Peyer's patch (tissue), 4 donors: ENCODE data around the gene GVQW3. TPM values are rescaled to one million over a fixed set of nuclear protein-coding genes. Genes with fewer than 3 reads are reported as not detected.

Source experiments
- DNase-seq, 3 donors: peaks; one replicate each; pipeline ENCODE4 v3.0.0-alpha.2; 2017 to 2019
- H3K27ac ChIP-seq, 4 donors: fragments of 200-600 bp; sonication (generic); one replicate each; pipeline ENCODE4 v1.5.1; 2016 to 2019
- H3K27me3 ChIP-seq, 2 donors: fragments of 200-600 bp; sonication (generic); one replicate each; pipeline ENCODE4 v1.5.1; 2019
- H3K36me3 ChIP-seq, 3 donors: fragments of 200-600 bp; sonication (generic); one replicate each; pipeline ENCODE4 v1.5.1; 2016 to 2019
- H3K4me1 ChIP-seq, 4 donors: fragments of 200-600 bp; sonication (generic); one replicate each; pipeline ENCODE4 v1.5.1; 2016 to 2019
- H3K4me3 ChIP-seq, 4 donors: fragments of 200-600 bp; sonication (generic); 1 replicate in 3 of 4; 2 replicates in 1 of 4; pipeline ENCODE4 v1.5.1; 2016 to 2019; ENCODE audit warnings: mild to moderate bottlenecking in 1 of 4
- H3K9me3 ChIP-seq, 4 donors: fragments of 200-600 bp; sonication (generic); one replicate each; pipeline ENCODE4 v1.5.1; 2016 to 2019; ENCODE audit warnings: mild to moderate bottlenecking in 1 of 4
- POLR2A ChIP-seq, 2 donors: fragments of 450-650 bp; IDR thresholded peaks; one replicate each; pipeline ENCODE4 v1.5.1; 2017; ENCODE audit warnings: antibody characterized with exemption in 2 of 2, mild to moderate bottlenecking in 2 of 2, moderate library complexity in 2 of 2
- total RNA-seq, 4 donors: library from RNA; depleted of rRNA; stranded (reverse); fragments of >200 nt; gene quantifications; one replicate each; pipeline ENCODE4 v1.1.0, GENCODE V29; 2016
- TF ChIP-seq, protein P1 (sequence below), 6 experiments: fragments of 450-650 bp in 4 of 6; fragments of 200-600 bp in 2 of 6; sonication (generic) in 1 of 6; IDR thresholded peaks; one replicate each; pipeline ENCODE4 v1.5.1; 2017 to 2019; ENCODE audit warnings: antibody characterized with exemption in 6 of 6, mild to moderate bottlenecking in 3 of 6, moderate library complexity in 1 of 6

The GVQW3 gene
- total RNA-seq, 4 donors from 2014 or later = 0.88 to 23.9 (median 3.3) TPM

DNA sequence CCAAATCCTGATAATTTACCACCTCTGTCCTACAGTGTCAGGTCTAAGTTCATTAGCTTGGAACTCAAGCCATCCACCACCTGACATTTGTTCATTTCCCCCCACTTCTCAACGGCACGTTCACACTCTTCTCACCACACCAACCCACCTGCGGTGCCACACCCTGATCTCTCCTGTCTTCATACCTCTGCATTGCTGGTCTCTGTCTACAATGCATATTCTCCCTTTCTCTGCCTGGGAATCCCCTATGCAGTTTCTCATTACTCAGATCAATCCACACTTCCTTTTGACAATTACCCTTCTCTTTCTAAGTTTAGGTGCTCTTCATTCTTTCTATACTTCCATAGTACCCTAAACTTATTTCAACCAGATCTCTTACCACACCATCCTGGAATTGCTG, 43.3 kb downstream of the GVQW3 start:
- H3K27me3 ChIP-seq = no peaks in the 10 kb centered on the region
- DNase-seq = no peak
- H3K27ac ChIP-seq = no peak overlapping the region
- no peaks in the 10 kb centered on the region for H3K4me1 ChIP-seq
- TF ChIP-seq, protein P1, sequence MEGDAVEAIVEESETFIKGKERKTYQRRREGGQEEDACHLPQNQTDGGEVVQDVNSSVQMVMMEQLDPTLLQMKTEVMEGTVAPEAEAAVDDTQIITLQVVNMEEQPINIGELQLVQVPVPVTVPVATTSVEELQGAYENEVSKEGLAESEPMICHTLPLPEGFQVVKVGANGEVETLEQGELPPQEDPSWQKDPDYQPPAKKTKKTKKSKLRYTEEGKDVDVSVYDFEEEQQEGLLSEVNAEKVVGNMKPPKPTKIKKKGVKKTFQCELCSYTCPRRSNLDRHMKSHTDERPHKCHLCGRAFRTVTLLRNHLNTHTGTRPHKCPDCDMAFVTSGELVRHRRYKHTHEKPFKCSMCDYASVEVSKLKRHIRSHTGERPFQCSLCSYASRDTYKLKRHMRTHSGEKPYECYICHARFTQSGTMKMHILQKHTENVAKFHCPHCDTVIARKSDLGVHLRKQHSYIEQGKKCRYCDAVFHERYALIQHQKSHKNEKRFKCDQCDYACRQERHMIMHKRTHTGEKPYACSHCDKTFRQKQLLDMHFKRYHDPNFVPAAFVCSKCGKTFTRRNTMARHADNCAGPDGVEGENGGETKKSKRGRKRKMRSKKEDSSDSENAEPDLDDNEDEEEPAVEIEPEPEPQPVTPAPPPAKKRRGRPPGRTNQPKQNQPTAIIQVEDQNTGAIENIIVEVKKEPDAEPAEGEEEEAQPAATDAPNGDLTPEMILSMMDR (IDR thresholded peaks at IDR 0.05) = no peak
- no peak for TF ChIP-seq POLR2A (IDR thresholded peaks at IDR 0.05)
- H3K36me3 ChIP-seq = no peaks in the 10 kb centered on the region
- H3K4me3 ChIP-seq = no peak overlapping the region
- no peaks in the 10 kb centered on the region for H3K9me3 ChIP-seq

DNA sequence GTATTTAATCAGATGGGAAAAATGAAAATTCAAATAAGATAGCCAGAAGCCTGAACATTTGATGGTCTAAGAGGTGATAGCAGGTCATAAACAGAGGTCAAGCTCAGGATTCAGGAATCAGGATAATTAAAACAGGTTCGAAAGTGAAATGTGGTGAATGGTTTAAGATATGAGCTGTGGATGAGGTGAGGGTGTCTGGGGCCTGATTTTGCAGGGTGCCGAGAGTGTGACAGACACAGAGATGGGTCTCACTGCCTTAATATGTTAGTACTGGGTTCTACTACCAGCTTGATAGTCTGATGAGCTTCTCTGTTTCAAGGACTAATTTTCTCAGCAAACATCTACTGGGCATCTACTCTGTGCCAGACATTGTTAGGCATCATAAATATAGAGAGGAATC, 43.8 kb downstream of the GVQW3 start:
- no peaks in the 10 kb centered on the region for H3K36me3 ChIP-seq

DNA sequence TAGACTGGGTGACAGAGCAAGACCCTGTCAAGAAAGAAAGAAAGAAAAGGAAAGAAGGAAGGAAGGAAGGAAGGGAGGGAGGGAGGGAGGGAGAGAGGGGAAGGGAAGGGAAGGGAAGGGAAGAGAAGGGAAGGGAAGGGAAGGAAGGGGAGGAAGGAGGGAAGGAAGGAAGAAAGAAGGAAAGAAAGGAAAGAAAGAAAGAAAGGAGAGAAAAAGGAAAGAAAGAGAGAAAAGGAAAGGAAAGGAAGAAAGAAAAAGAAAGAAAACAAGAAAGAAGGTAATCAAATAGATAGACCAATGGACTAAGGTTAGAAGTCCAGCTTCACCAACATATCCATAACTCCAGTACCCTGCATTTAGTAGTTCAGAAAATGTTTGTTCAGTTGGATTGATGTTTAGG, 45.5 kb downstream of the GVQW3 start:
- DNase-seq = no peak
- Histone ChIP-seq H3K4me1 (no peaks in the 10 kb centered on the region), H3K27ac (no peak overlapping the region), H3K36me3 (no peaks in the 10 kb centered on the region), H3K27me3 (no peaks in the 10 kb centered on the region), H3K4me3 (no peak overlapping the region), H3K9me3 (no peaks in the 10 kb centered on the region)
- TF ChIP-seq, protein P1 (IDR thresholded peaks at IDR 0.05) = no peak
- TF ChIP-seq POLR2A (IDR thresholded peaks at IDR 0.05) = no peak

More for the DNA sequence above, 43.8 kb downstream of the GVQW3 start:
- no peak for DNase-seq
- no peak overlapping the region for H3K4me3 ChIP-seq
- H3K9me3 ChIP-seq = no peaks in the 10 kb centered on the region
- H3K4me1 ChIP-seq = no peaks in the 10 kb centered on the region
- no peaks in the 10 kb centered on the region for H3K27me3 ChIP-seq
- no peak for TF ChIP-seq POLR2A (IDR thresholded peaks at IDR 0.05)
- TF ChIP-seq, protein P1 (IDR thresholded peaks at IDR 0.05) = no peak
- H3K27ac ChIP-seq = no peak overlapping the region

DNA sequence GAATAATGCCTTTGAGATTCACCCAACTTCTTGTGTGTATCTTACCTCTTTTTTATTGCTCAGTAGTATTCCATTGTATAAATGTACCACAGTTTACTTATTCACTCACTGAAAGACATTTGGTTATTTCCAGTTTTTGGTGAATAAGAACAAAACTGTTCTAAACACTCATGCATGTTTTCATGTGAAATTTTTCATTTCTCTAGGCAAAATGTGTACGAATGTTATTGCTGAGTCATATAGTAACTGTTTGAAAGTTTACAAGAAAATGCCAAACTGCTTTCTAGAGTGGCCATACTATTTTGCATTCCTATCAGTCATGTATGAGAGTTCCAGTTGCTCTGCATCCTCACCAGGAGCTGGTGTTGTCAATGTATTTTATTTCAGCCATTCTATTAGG, 54.9 kb downstream of the GVQW3 start:
- TF ChIP-seq, protein P1 (IDR thresholded peaks at IDR 0.05) = no peak
- H3K27me3 ChIP-seq = no peaks in the 10 kb centered on the region
- no peaks in the 10 kb centered on the region for H3K4me1 ChIP-seq
- no peak for DNase-seq
- no peaks in the 10 kb centered on the region for H3K9me3 ChIP-seq
- H3K36me3 ChIP-seq = no peaks in the 10 kb centered on the region
- H3K27ac ChIP-seq = no peak overlapping the region
- H3K4me3 ChIP-seq = no peak overlapping the region

DNA sequence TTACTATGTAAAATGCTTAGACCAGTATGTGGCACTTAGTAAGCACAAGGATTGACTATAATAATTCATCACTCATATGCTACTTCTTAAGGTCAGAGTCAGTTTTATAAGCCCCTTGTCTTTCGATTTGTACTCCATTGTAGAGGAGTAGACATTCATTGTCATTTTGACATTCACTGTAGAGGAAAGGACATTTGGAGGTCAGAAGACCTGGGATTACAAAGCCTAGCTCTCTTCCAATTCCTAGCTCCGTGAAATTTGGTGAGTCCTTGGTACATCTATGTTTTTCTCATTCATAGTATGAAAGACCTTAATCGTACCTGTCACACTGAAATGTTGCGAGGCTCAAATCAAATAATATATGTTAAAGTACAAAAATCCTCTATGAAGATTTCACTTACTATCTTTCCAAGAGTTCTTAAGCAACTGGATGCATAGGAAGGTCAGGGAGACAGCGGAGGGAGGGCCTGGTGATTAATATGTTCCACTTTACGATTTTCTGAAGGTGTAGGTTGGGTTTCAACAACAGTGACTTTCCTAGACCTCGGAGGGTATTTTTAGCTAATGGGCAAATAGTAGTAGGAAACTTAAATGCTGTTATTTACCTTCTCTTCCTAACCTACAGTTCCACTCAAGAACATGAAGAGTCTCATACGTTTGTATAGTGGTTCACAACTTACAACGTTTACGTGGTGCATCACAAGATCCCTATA, 62.3 kb downstream of the GVQW3 start:
- Histone ChIP-seq H3K27me3 (no peaks in the 10 kb centered on the region), H3K4me1 (peaks cover 0 to 18% (median 0%) of the 10 kb centered on the region in 4 donors), H3K4me3 (peak overlapping the region; percentile 80 to 94 (median 86)), H3K36me3 (peaks cover 0 to 8% (median 0%) of the 10 kb centered on the region in 3 donors), H3K9me3 (no peaks in the 10 kb centered on the region), H3K27ac (peak overlapping the region in 1 of 4 donors; percentile 85)
- TF ChIP-seq POLR2A (IDR thresholded peaks at IDR 0.05) = no peak
- TF ChIP-seq, protein P1 (IDR thresholded peaks at IDR 0.05) = no peak
- no peak for DNase-seq
